ENCODE data around the gene NINL. TPM values are rescaled to one million over a fixed set of nuclear protein-coding genes. Genes with fewer than 3 reads are reported as not detected.

Gene NINL
- polyA plus RNA-seq, 1 donor: 30.9 TPM

- DNase-seq: no peak
- no peak overlapping the region for H3K27ac ChIP-seq (ENCODE audit: low read length)
- no peaks in the 10 kb centered on the region for H3K4me1 ChIP-seq (ENCODE audit: control insufficient read depth, insufficient read depth, low read length)
- no peak overlapping the region for H3K4me3 ChIP-seq (ENCODE audit: low read length)
- no CpG with 5 or more reads among the region's 7 CpGs for WGBS (ENCODE audit: insufficient coverage, low lambda C conversion rate)
- peaks cover 66% of the 10 kb centered on the region for H3K36me3 ChIP-seq (ENCODE audit: control insufficient read depth, insufficient read depth, low read length)
- no peaks in the 10 kb centered on the region for H3K27me3 ChIP-seq (ENCODE audit: control insufficient read depth, insufficient read depth, low read length)
- H3K9me3 ChIP-seq (ENCODE audit: control insufficient read depth, low read depth, low read length): no peaks in the 10 kb centered on the region
Observed at GRCh38 chr20:25466846-25467245, 118.5 kb downstream of the NINL start.

- no peaks in the 10 kb centered on the region for H3K27me3 ChIP-seq (ENCODE audit: control insufficient read depth, insufficient read depth, low read length)
- H3K4me1 ChIP-seq (ENCODE audit: control insufficient read depth, insufficient read depth, low read length): no peaks in the 10 kb centered on the region
- DNase-seq: no peak
- peaks cover 71% of the 10 kb centered on the region for H3K36me3 ChIP-seq (ENCODE audit: control insufficient read depth, insufficient read depth, low read length)
- H3K27ac ChIP-seq (ENCODE audit: low read length): no peak overlapping the region
- no peak overlapping the region for H3K4me3 ChIP-seq (ENCODE audit: low read length)
- no CpG with 5 or more reads among the region's 15 CpGs for WGBS (ENCODE audit: insufficient coverage, low lambda C conversion rate)
- H3K9me3 ChIP-seq (ENCODE audit: control insufficient read depth, low read depth, low read length): no peaks in the 10 kb centered on the region
Observed at GRCh38 chr20:25465243-25466135, 119.8 kb downstream of the NINL start.

GRCh38 chr20:25464501-25465242, 120.7 kb downstream of the NINL start:
- DNase-seq: no peak
- H3K27me3 ChIP-seq (ENCODE audit: control insufficient read depth, insufficient read depth, low read length): no peaks in the 10 kb centered on the region
- no peaks in the 10 kb centered on the region for H3K9me3 ChIP-seq (ENCODE audit: control insufficient read depth, low read depth, low read length)
- no peak overlapping the region for H3K4me3 ChIP-seq (ENCODE audit: low read length)
- H3K36me3 ChIP-seq (ENCODE audit: control insufficient read depth, insufficient read depth, low read length): peaks cover 71% of the 10 kb centered on the region
- WGBS (ENCODE audit: insufficient coverage, low lambda C conversion rate): no CpG with 5 or more reads among the region's 13 CpGs
- H3K27ac ChIP-seq (ENCODE audit: low read length): no peak overlapping the region
- no peaks in the 10 kb centered on the region for H3K4me1 ChIP-seq (ENCODE audit: control insufficient read depth, insufficient read depth, low read length)

- Histone ChIP-seq H3K4me1 (ENCODE audit: control insufficient read depth, insufficient read depth, low read length) (no peaks in the 10 kb centered on the region), H3K9me3 (ENCODE audit: control insufficient read depth, low read depth, low read length) (no peaks in the 10 kb centered on the region), H3K27me3 (ENCODE audit: control insufficient read depth, insufficient read depth, low read length) (no peaks in the 10 kb centered on the region), H3K36me3 (ENCODE audit: control insufficient read depth, insufficient read depth, low read length) (peaks cover 65% of the 10 kb centered on the region), H3K27ac (ENCODE audit: low read length) (no peak overlapping the region), H3K4me3 (ENCODE audit: low read length) (no peak overlapping the region)
- no peak for DNase-seq
- 50% methylated on average over 2 of the region's 18 CpGs for whole genome bisulfite sequencing (ENCODE audit: insufficient coverage, low lambda C conversion rate)
Observed at GRCh38 chr20:25461786-25462545, 123.4 kb downstream of the NINL start.

GRCh38 chr20:25461281-25461650, 124.1 kb downstream of the NINL start:
- Histone ChIP-seq H3K36me3 (ENCODE audit: control insufficient read depth, insufficient read depth, low read length) (peaks cover 61% of the 10 kb centered on the region), H3K27ac (ENCODE audit: low read length) (no peak overlapping the region), H3K27me3 (ENCODE audit: control insufficient read depth, insufficient read depth, low read length) (no peaks in the 10 kb centered on the region), H3K4me3 (ENCODE audit: low read length) (no peak overlapping the region), H3K4me1 (ENCODE audit: control insufficient read depth, insufficient read depth, low read length) (no peaks in the 10 kb centered on the region), H3K9me3 (ENCODE audit: control insufficient read depth, low read depth, low read length) (no peaks in the 10 kb centered on the region)
- DNase-seq: no peak
- no CpG with 5 or more reads among the region's 9 CpGs for WGBS (ENCODE audit: insufficient coverage, low lambda C conversion rate)

GRCh38 chr20:25460566-25461280, 124.6 kb downstream of the NINL start:
- no peaks in the 10 kb centered on the region for H3K9me3 ChIP-seq (ENCODE audit: control insufficient read depth, low read depth, low read length)
- no CpG with 5 or more reads among the region's 19 CpGs for WGBS (ENCODE audit: insufficient coverage, low lambda C conversion rate)
- no peaks in the 10 kb centered on the region for H3K4me1 ChIP-seq (ENCODE audit: control insufficient read depth, insufficient read depth, low read length)
- H3K36me3 ChIP-seq (ENCODE audit: control insufficient read depth, insufficient read depth, low read length): peaks cover 57% of the 10 kb centered on the region
- H3K27me3 ChIP-seq (ENCODE audit: control insufficient read depth, insufficient read depth, low read length): no peaks in the 10 kb centered on the region
- H3K27ac ChIP-seq (ENCODE audit: low read length): no peak overlapping the region
- no peak overlapping the region for H3K4me3 ChIP-seq (ENCODE audit: low read length)
- no peak for DNase-seq

- Histone ChIP-seq H3K4me1 (ENCODE audit: control insufficient read depth, insufficient read depth, low read length) (no peaks in the 10 kb centered on the region), H3K27me3 (ENCODE audit: control insufficient read depth, insufficient read depth, low read length) (no peaks in the 10 kb centered on the region), H3K36me3 (ENCODE audit: control insufficient read depth, insufficient read depth, low read length) (peaks cover 55% of the 10 kb centered on the region), H3K27ac (ENCODE audit: low read length) (no peak overlapping the region), H3K4me3 (ENCODE audit: low read length) (no peak overlapping the region), H3K9me3 (ENCODE audit: control insufficient read depth, low read depth, low read length) (no peaks in the 10 kb centered on the region)
- no CpG with 5 or more reads among the region's 12 CpGs for WGBS (ENCODE audit: insufficient coverage, low lambda C conversion rate)
- no peak for DNase-seq
Observed at GRCh38 chr20:25459916-25460535, 125.3 kb downstream of the NINL start.

- H3K27ac ChIP-seq (ENCODE audit: low read length): no peak overlapping the region
- peaks cover 56% of the 10 kb centered on the region for H3K36me3 ChIP-seq (ENCODE audit: control insufficient read depth, insufficient read depth, low read length)
- H3K27me3 ChIP-seq (ENCODE audit: control insufficient read depth, insufficient read depth, low read length): no peaks in the 10 kb centered on the region
- H3K4me1 ChIP-seq (ENCODE audit: control insufficient read depth, insufficient read depth, low read length): no peaks in the 10 kb centered on the region
- no CpG with 5 or more reads among the region's 20 CpGs for WGBS (ENCODE audit: insufficient coverage, low lambda C conversion rate)
- H3K4me3 ChIP-seq (ENCODE audit: low read length): no peak overlapping the region
- H3K9me3 ChIP-seq (ENCODE audit: control insufficient read depth, low read depth, low read length): no peaks in the 10 kb centered on the region
- DNase-seq: no peak
Observed at GRCh38 chr20:25459111-25459830, 126.1 kb downstream of the NINL start.

- DNase-seq: no peak
- Histone ChIP-seq H3K27me3 (ENCODE audit: control insufficient read depth, insufficient read depth, low read length) (no peaks in the 10 kb centered on the region), H3K9me3 (ENCODE audit: control insufficient read depth, low read depth, low read length) (no peaks in the 10 kb centered on the region), H3K27ac (ENCODE audit: low read length) (no peak overlapping the region), H3K36me3 (ENCODE audit: control insufficient read depth, insufficient read depth, low read length) (peaks cover 61% of the 10 kb centered on the region), H3K4me1 (ENCODE audit: control insufficient read depth, insufficient read depth, low read length) (no peaks in the 10 kb centered on the region), H3K4me3 (ENCODE audit: low read length) (no peak overlapping the region)
- no CpG with 5 or more reads among the region's 22 CpGs for WGBS (ENCODE audit: insufficient coverage, low lambda C conversion rate)
Observed at GRCh38 chr20:25457886-25458680, 127.2 kb downstream of the NINL start.
